Mesenchymal stem cell (in vitro differentiated cells and primary cell): ENCODE data around the gene TNIP1.

Source experiments
- DNase-seq: peaks from one replicate; pipeline ENCODE4 v3.0.0-alpha.2; 2013
- H2AFZ ChIP-seq: one replicate; pipeline ENCODE4 v1.6.1; 2013; ENCODE audit warnings: low read depth, mild to moderate bottlenecking, control low read depth, inconsistent platforms, low read length, moderate library complexity
- H2AK5ac ChIP-seq: 2 replicates; pipeline ENCODE4 v1.6.1; 2013; ENCODE audit warnings: low read length, moderate library complexity, mild to moderate bottlenecking, inconsistent platforms; ENCODE audit not compliant: severe bottlenecking
- H2BK120ac ChIP-seq: one replicate; pipeline ENCODE4 v1.6.1; 2013; ENCODE audit warnings: low read depth, mild to moderate bottlenecking, inconsistent platforms, low read length, moderate library complexity
- H2BK12ac ChIP-seq, 2 experiments: one replicate each; pipeline ENCODE4 v1.6.1; 2013; ENCODE audit warnings: inconsistent platforms in 2 of 2, low read length in 2 of 2, mild to moderate bottlenecking in 2 of 2, moderate library complexity in 2 of 2, control low read depth in 1 of 2
- H2BK15ac ChIP-seq: one replicate; pipeline ENCODE4 v1.6.1; 2013; ENCODE audit warnings: mild to moderate bottlenecking, low read depth, inconsistent platforms; ENCODE audit not compliant: poor library complexity, severe bottlenecking
- H2BK5ac ChIP-seq: 2 replicates; pipeline ENCODE4 v1.6.1; 2013; ENCODE audit warnings: low read depth, mild to moderate bottlenecking, low read length, control low read depth, inconsistent platforms; ENCODE audit not compliant: poor library complexity, severe bottlenecking
- H3K14ac ChIP-seq, 2 experiments: one replicate each; pipeline ENCODE4 v1.6.1; 2013; ENCODE audit warnings: inconsistent platforms in 2 of 2, low read length in 2 of 2, control low read depth in 1 of 2, mild to moderate bottlenecking in 1 of 2, moderate library complexity in 1 of 2
- H3K18ac ChIP-seq, 2 experiments: one replicate each; pipeline ENCODE4 v1.6.1; 2013; ENCODE audit warnings: inconsistent platforms in 2 of 2, low read length in 2 of 2, control low read depth in 1 of 2, low read depth in 1 of 2, mild to moderate bottlenecking in 1 of 2
- H3K23ac ChIP-seq, 2 experiments: one replicate each; pipeline ENCODE4 v1.6.1; 2013; ENCODE audit warnings: inconsistent platforms in 2 of 2, low read length in 2 of 2, mild to moderate bottlenecking in 2 of 2, moderate library complexity in 2 of 2, control low read depth in 1 of 2
- H3K27ac ChIP-seq: 2 replicates; pipeline ENCODE4 v1.5.1; 2013; ENCODE audit warnings: mild to moderate bottlenecking, moderate library complexity, low read length, control low read depth, inconsistent platforms; ENCODE audit not compliant: poor library complexity, severe bottlenecking
- H3K27me3 ChIP-seq, 2 experiments: 2 replicates each; pipeline versions ENCODE4 v1.6.1 to v1.7.0; 2013; ENCODE audit warnings: low read length in 2 of 2, mild to moderate bottlenecking in 2 of 2, moderate library complexity in 2 of 2, control low read depth in 1 of 2, inconsistent platforms in 1 of 2; ENCODE audit not compliant: control insufficient read depth in 1 of 2, insufficient read depth in 1 of 2
- H3K36me3 ChIP-seq, 2 experiments: 2 replicates each; pipeline versions ENCODE4 v1.6.1 to v1.7.0; 2013; ENCODE audit warnings: low read length in 2 of 2, control low read depth in 1 of 2, inconsistent platforms in 1 of 2, low read depth in 1 of 2, mild to moderate bottlenecking in 1 of 2; ENCODE audit not compliant: insufficient read depth in 2 of 2, control insufficient read depth in 1 of 2
- H3K4ac ChIP-seq, 2 experiments: one replicate each; pipeline ENCODE4 v1.6.1; 2013; ENCODE audit warnings: inconsistent platforms in 2 of 2, low read length in 2 of 2, mild to moderate bottlenecking in 2 of 2, moderate library complexity in 2 of 2, control low read depth in 1 of 2, low read depth in 1 of 2
- H3K4me1 ChIP-seq: 2 replicates; pipeline ENCODE4 v1.6.1; 2013; ENCODE audit warnings: low read depth, low read length, control low read depth; ENCODE audit not compliant: control insufficient read depth, insufficient read depth
- H3K4me2 ChIP-seq: 2 replicates; pipeline ENCODE4 v1.6.1; 2013; ENCODE audit warnings: low read length, mild to moderate bottlenecking, inconsistent platforms; ENCODE audit not compliant: poor library complexity, severe bottlenecking
- H3K4me3 ChIP-seq, 2 experiments: 2 replicates each; pipeline versions ENCODE4 v1.5.1 to v1.7.0; 2013; ENCODE audit warnings: low read length in 2 of 2, mild to moderate bottlenecking in 2 of 2, control low read depth in 1 of 2, low read depth in 1 of 2; ENCODE audit not compliant: insufficient read depth in 1 of 2
- H3K79me1 ChIP-seq: replicated peaks from 2 replicates; pipeline ENCODE4 v1.6.1; 2013; ENCODE audit warnings: mild to moderate bottlenecking, control low read depth, low read length, inconsistent platforms; ENCODE audit not compliant: poor library complexity, severe bottlenecking
- H3K9ac ChIP-seq: 2 replicates; pipeline ENCODE4 v1.7.0; 2013; ENCODE audit warnings: mild to moderate bottlenecking, low read length, moderate library complexity
- H3K9me3 ChIP-seq: 2 replicates; pipeline ENCODE4 v1.7.0; 2013; ENCODE audit warnings: mild to moderate bottlenecking, low read length; ENCODE audit not compliant: control insufficient read depth
- H4K8ac ChIP-seq: one replicate; pipeline ENCODE4 v1.6.1; 2013; ENCODE audit warnings: inconsistent platforms, mild to moderate bottlenecking, low read length, moderate library complexity
- H4K91ac ChIP-seq: one replicate; pipeline ENCODE4 v1.6.1; 2013; ENCODE audit warnings: mild to moderate bottlenecking, low read length, inconsistent platforms
- WGBS: methylation state at CpG from one replicate; pipeline ENCODE4 v1.1.7; 2013; ENCODE audit warnings: mixed read lengths; 5-methylcytosine and 5-hydroxymethylcytosine counted together

TNIP1 gene

GRCh38 chr5:151030056-151030336 is 50.8 kb downstream of the TNIP1 start:
- no peak overlapping the region for H2BK5ac ChIP-seq
- no peak overlapping the region for H3K18ac ChIP-seq
- peaks cover 87 to 89% of the 10 kb centered on the region in 2 experiments for H3K36me3 ChIP-seq
- no peak overlapping the region for H3K14ac ChIP-seq
- H3K9ac ChIP-seq, result peak overlapping the region; percentile 36
- H4K8ac ChIP-seq, result peak overlapping the region; percentile 28
- H3K4me1 ChIP-seq, result peaks cover 9% of the 10 kb centered on the region
- H3K9me3 ChIP-seq, result no peaks in the 10 kb centered on the region
- no peak overlapping the region for H2AFZ ChIP-seq
- no peak overlapping the region for H3K4ac ChIP-seq
- no peak overlapping the region for H3K27ac ChIP-seq
- H3K23ac ChIP-seq, result no peak overlapping the region
- no peaks in the 10 kb centered on the region for H3K27me3 ChIP-seq
- no peak overlapping the region for H3K4me2 ChIP-seq
- H2BK12ac ChIP-seq, result no peak overlapping the region
- no peak overlapping the region for H2BK120ac ChIP-seq
- peaks cover 32% of the 10 kb centered on the region for H3K79me1 ChIP-seq
- H2BK15ac ChIP-seq, result no peak overlapping the region
- 100% methylated on average over 4 of the region's 5 CpGs for WGBS
- DNase-seq, result no peak
- no peak overlapping the region for H3K4me3 ChIP-seq
- no peak overlapping the region for H2AK5ac ChIP-seq
- no peak overlapping the region for H4K91ac ChIP-seq

- H2BK12ac ChIP-seq, result no peak overlapping the region
- DNase-seq, result no peak
- no peak overlapping the region for H3K23ac ChIP-seq
- H3K36me3 ChIP-seq, result peaks cover 86 to 87% of the 10 kb centered on the region in 2 experiments
- H3K4me1 ChIP-seq, result peaks cover 6% of the 10 kb centered on the region
- no peak overlapping the region for H3K18ac ChIP-seq
- no peak overlapping the region for H2AFZ ChIP-seq
- no peak overlapping the region for H3K4me3 ChIP-seq
- H3K27me3 ChIP-seq, result no peaks in the 10 kb centered on the region
- H4K91ac ChIP-seq, result no peak overlapping the region
- no peaks in the 10 kb centered on the region for H3K9me3 ChIP-seq
- no peak overlapping the region for H2AK5ac ChIP-seq
- no peak overlapping the region for H4K8ac ChIP-seq
- no peak overlapping the region for H3K27ac ChIP-seq
- no peak overlapping the region for H3K4ac ChIP-seq
- H2BK15ac ChIP-seq, result no peak overlapping the region
- no peak overlapping the region for H3K14ac ChIP-seq
- peak overlapping the region; percentile 36 for H3K9ac ChIP-seq
- peaks cover 32% of the 10 kb centered on the region for H3K79me1 ChIP-seq
- no peak overlapping the region for H2BK120ac ChIP-seq
- WGBS, result 96% methylated on average over 9 of the region's 9 CpGs
- H3K4me2 ChIP-seq, result no peak overlapping the region
- no peak overlapping the region for H2BK5ac ChIP-seq
Observed at GRCh38 chr5:151029179-151030055, 51.4 kb downstream of the TNIP1 start.

- 97% methylated on average over 8 of the region's 8 CpGs for WGBS
- Histone ChIP-seq H2BK5ac (no peak overlapping the region), H2BK12ac (no peak overlapping the region), H3K9me3 (no peaks in the 10 kb centered on the region), H3K9ac (no peak overlapping the region), H3K79me1 (peaks cover 30% of the 10 kb centered on the region), H3K18ac (no peak overlapping the region), H4K91ac (no peak overlapping the region), H3K14ac (no peak overlapping the region), H3K4ac (no peak overlapping the region), H3K27me3 (no peaks in the 10 kb centered on the region), H3K4me1 (peaks cover 6% of the 10 kb centered on the region), H3K4me3 (no peak overlapping the region), H4K8ac (no peak overlapping the region), H3K23ac (no peak overlapping the region), H3K36me3 (peaks cover 83 to 86% of the 10 kb centered on the region in 2 experiments), H2BK15ac (no peak overlapping the region), H2AFZ (no peak overlapping the region), H3K27ac (no peak overlapping the region), H2BK120ac (no peak overlapping the region), H2AK5ac (no peak overlapping the region), H3K4me2 (no peak overlapping the region)
- no peak for DNase-seq
Observed at GRCh38 chr5:151028717-151029116, 52.1 kb downstream of the TNIP1 start.

GRCh38 chr5:151027961-151028479 is 52.8 kb downstream of the TNIP1 start:
- Histone ChIP-seq H3K4me1 (peaks cover 8% of the 10 kb centered on the region), H3K4ac (no peak overlapping the region), H3K36me3 (peaks cover 80 to 82% of the 10 kb centered on the region in 2 experiments), H2BK15ac (no peak overlapping the region), H3K27ac (no peak overlapping the region), H3K18ac (no peak overlapping the region), H2AK5ac (no peak overlapping the region), H3K9ac (no peak overlapping the region), H3K9me3 (no peaks in the 10 kb centered on the region), H4K91ac (no peak overlapping the region), H2BK12ac (no peak overlapping the region), H3K27me3 (no peaks in the 10 kb centered on the region), H2BK5ac (no peak overlapping the region), H2BK120ac (no peak overlapping the region), H3K79me1 (peaks cover 28% of the 10 kb centered on the region), H3K4me3 (no peak overlapping the region), H4K8ac (no peak overlapping the region), H3K23ac (no peak overlapping the region), H3K4me2 (no peak overlapping the region), H3K14ac (no peak overlapping the region), H2AFZ (no peak overlapping the region)
- WGBS, result 93% methylated on average over 8 of the region's 11 CpGs
- DNase-seq, result no peak
